ENCODE data around the gene TFEB. TPM values are rescaled to one million over a fixed set of nuclear protein-coding genes. Genes with fewer than 3 reads are reported as not detected.

TFEB gene
- total and polyA plus RNA-seq, 10 of the 15 experiments (the other 5 are each of a cell fraction or from before 2014, with no cell fraction given) = 0.84 to 108 (median 60.8) TPM

DNA sequence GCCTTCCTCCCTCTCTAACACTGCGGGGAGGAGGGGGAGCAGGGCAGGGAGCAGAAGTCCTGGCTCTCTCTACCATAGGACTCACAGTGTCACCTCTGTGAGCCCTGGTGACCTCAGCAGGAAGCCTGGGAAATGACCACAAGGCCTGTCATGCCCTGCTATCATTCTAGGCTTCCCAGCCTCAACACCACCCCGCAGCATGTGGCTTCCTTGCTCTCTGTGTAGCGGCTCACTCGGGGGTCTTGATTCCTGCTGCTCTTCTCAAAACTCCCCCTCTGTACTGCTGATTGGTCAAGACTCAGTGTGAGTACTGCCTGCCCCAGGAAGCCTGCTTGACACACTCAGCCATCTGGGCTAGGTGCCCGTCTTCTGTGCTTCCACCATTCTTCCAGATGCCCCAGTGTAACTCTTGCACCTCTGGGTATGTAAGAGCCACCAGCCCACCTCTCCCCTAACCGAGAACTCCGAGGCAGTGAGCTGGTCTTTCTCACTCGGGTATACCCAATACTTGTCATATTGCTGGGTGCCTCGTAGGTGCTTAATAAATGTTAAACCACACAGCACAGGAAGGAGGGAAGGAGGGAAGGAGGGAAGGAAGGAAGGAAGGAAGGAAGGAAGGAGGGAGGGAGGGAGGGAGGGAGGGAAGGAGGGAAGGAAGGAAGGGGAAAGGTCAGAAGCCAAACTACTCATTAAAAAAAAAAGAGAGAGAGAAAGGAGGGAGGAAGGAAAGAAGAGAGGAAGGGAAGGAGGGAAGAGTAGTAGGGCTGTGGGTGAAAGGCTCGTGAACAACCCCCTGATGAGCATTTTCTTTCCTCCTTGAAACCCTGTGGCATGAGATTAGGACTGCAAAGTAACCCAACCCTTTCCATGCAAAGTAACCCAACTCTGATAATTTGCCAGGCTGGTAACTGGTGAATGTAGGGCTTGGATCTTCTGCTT is 92.2 kb downstream of the TFEB start:
- intact Hi-C loops (cut with micrococcal nuclease; ENCODE audit: unreplicated experiment) = no loop called here
- H4K20me1 ChIP-seq (ENCODE audit: control insufficient read depth, insufficient read depth) = no peaks in the 10 kb centered on the region
- H2AFZ ChIP-seq (ENCODE audit: control insufficient read depth, low read depth, low read length) = no peak overlapping the region
- no peak overlapping the region for H3K4me2 ChIP-seq (ENCODE audit: control insufficient read depth, insufficient read depth)
- ChIA-PET CTCF (no interaction called here), RAD21 (ENCODE audit: unreplicated experiment) (no interaction called here), POLR2A (no interaction called here), SMC1A (ENCODE audit: uncharacterized antibody, unreplicated experiment) (no interaction called here)
- no peak overlapping the region for H3K27ac ChIP-seq (ENCODE audit: control insufficient read depth, insufficient read depth)
- in situ Hi-C loops (cut with MboI) = no loop called here
- 16% methylated on average over 10 of the region's 10 CpGs for WGBS (ENCODE audit: insufficient coverage, insufficient replicate concordance, low lambda C conversion rate, missing lambda C conversion rate)
- DNase-seq (ENCODE audit: low read depth, low spot score) (no peak), FAIRE-seq (no peak), ATAC-seq (no peak)
- peaks cover 0 to 7% of the 10 kb centered on the region in 2 experiments; a peak in 3 of 4 replicates for H3K27me3 ChIP-seq (replicated peaks in 1 of 2; ENCODE audit: control insufficient read depth in 2 of 2, insufficient read depth in 2 of 2, low read length in 1 of 2)
- BruUV-seq (replicated peaks) = no TSS peak
- H3K79me2 ChIP-seq (ENCODE audit: control insufficient read depth, insufficient read depth, low read length) = no peaks in the 10 kb centered on the region
- H3K9ac ChIP-seq (ENCODE audit: control insufficient read depth, insufficient read depth, low read length) = no peak overlapping the region
- no peak overlapping the region for H3K4me3 ChIP-seq
- TF ChIP-seq MYC (IDR thresholded peaks at IDR 0.05; ENCODE audit: insufficient read depth, insufficient read length, insufficient replicate concordance, low read length, severe bottlenecking) = no peak
- no peak for TF ChIP-seq PKNOX1 (IDR thresholded peaks at IDR 0.05)
- no peak for TF ChIP-seq ATF7 (IDR thresholded peaks at IDR 0.05; ENCODE audit: low read depth)
- TF ChIP-seq NR2C2 (IDR thresholded peaks at IDR 0.05; ENCODE audit: borderline replicate concordance, control insufficient read depth, insufficient read length, low read depth) = no peak
- no peak for TF ChIP-seq SIN3A (IDR thresholded peaks at IDR 0.05; ENCODE audit: low read depth, low read length)
- no peak for TF ChIP-seq NRF1 (conservative IDR thresholded peaks at IDR 0.05; ENCODE audit: low read depth, low read length)
- TF ChIP-seq ZNF384 (IDR thresholded peaks at IDR 0.05; ENCODE audit: borderline replicate concordance, low read depth, low read length) = no peak
- TF ChIP-seq EGR1 (IDR thresholded peaks at IDR 0.05; ENCODE audit: borderline replicate concordance in 1 of 2, low read depth in 2 of 2, low read length in 2 of 2) = no peak
- TF ChIP-seq ELK1 (IDR thresholded peaks at IDR 0.05; ENCODE audit: low read depth, low read length) = no peak
- no peak for TF ChIP-seq FOS (IDR thresholded peaks at IDR 0.05; ENCODE audit: borderline replicate concordance, extremely low read depth, insufficient read length)
- TF ChIP-seq TCF7 (IDR thresholded peaks at IDR 0.05; ENCODE audit: borderline replicate concordance) = no peak
- no peak for TF ChIP-seq MAX (IDR thresholded peaks at IDR 0.05; ENCODE audit: low read depth, low read length)
- no peak for TF ChIP-seq NFIC (IDR thresholded peaks at IDR 0.05; ENCODE audit: low read depth, low read length)
- no peak for TF ChIP-seq ZSCAN29 (IDR thresholded peaks at IDR 0.05)
- no peak for TF ChIP-seq GABPA (IDR thresholded peaks at IDR 0.05; ENCODE audit: low read depth)
- TF ChIP-seq IRF5 (IDR thresholded peaks at IDR 0.05; ENCODE audit: borderline replicate concordance) = no peak
- H3K4me1 ChIP-seq (ENCODE audit: control insufficient read depth, insufficient read depth, low read length) = no peaks in the 10 kb centered on the region
- no peaks in the 10 kb centered on the region for H3K9me3 ChIP-seq (replicated peaks; ENCODE audit: control insufficient read depth, insufficient read depth, low read length)
- H3K36me3 ChIP-seq (ENCODE audit: control insufficient read depth in 2 of 2, insufficient read depth in 2 of 2, low read length in 1 of 2) = no peaks in the 10 kb centered on the region

Measured in GM12878 (cell line).